Measurements from ENCODE around the gene NTNG1.

GRCh38 chr1:107255469-107255868 lies 114.6 kb downstream of the NTNG1 start:
- TF ChIP-seq CTCF (IDR thresholded peaks at IDR 0.05) (no peak), POLR2A (IDR thresholded peaks at IDR 0.05) (no peak)
